Measurements from ENCODE around the gene GPR149. TPM values are rescaled to one million over a fixed set of nuclear protein-coding genes. Genes with fewer than 3 reads are reported as not detected.

GPR149 gene
- not detected for total RNA-seq

GRCh38 chr3:154430014-154430413 lies at the start of gene GPR149:
Gene GPR149 (minus strand): TSS chr3:154430190. CDS start chr3:154429615, 575 bp downstream.

GRCh38 chr3:154323891-154324738 lies 105.9 kb downstream of the GPR149 start, which contains the start of gene DHX36:
Gene DHX36 (minus strand): TSS chr3:154324487. CDS start chr3:154324416, 71 bp downstream.

Small RNA genes within 50 kb of the gene (small RNA-seq; reads per million reads assigned to genes)
- gene RF01210 = 0 to 0.04 reads per million in 2 donors

Other genes starting within 250 kb of the GPR149 start
- gene DHX36, start 105.7 kb downstream of the GPR149 start, total RNA-seq = 10 to 100 TPM; 35.8 to 51.0 TPM

Measured in melanocyte of skin (primary cell).